Measurements from ENCODE around the gene PSME3IP1.

Gene PSME3IP1

GRCh38 chr16:57123216-57123973, 62.4 kb downstream of the PSME3IP1 start:
- H3K27me3 ChIP-seq (ENCODE audit: insufficient read depth, poor library complexity, severe bottlenecking) = no peaks in the 10 kb centered on the region
- TF ChIP-seq REST (IDR thresholded peaks at IDR 0.05; ENCODE audit: insufficient replicate concordance, low read depth) = no peak
- no peak for TF ChIP-seq POLR2AphosphoS5 (IDR thresholded peaks at IDR 0.05; ENCODE audit: low read depth)
- no peak for TF ChIP-seq CTCF (IDR thresholded peaks at IDR 0.05; ENCODE audit: insufficient read depth, low read length)
- TF ChIP-seq SPI1 (IDR thresholded peaks at IDR 0.05; ENCODE audit: borderline replicate concordance, low read depth) = peak; percentile 34; the same call in 1 of the 2 replicates
- no peak overlapping the region for H3K4me3 ChIP-seq (replicated peaks; ENCODE audit: insufficient read depth, low read length)
- H3K27ac ChIP-seq (replicated peaks) = peak overlapping the region; percentile 40
- peak in 1 of 2 experiments; percentile 80 for DNase-seq (ENCODE audit: low read depth in 1 of 2, low spot score in 1 of 2)

GRCh38 chr16:57118461-57119084, 67.3 kb downstream of the PSME3IP1 start:
- H3K4me3 ChIP-seq (replicated peaks; ENCODE audit: insufficient read depth, low read length) = no peak overlapping the region
- DNase-seq (ENCODE audit: low read depth in 1 of 2, low spot score in 1 of 2) = no peak
- TF ChIP-seq POLR2AphosphoS5 (IDR thresholded peaks at IDR 0.05; ENCODE audit: low read depth) = no peak
- no peak for TF ChIP-seq REST (IDR thresholded peaks at IDR 0.05; ENCODE audit: insufficient replicate concordance, low read depth)
- TF ChIP-seq GABPA (IDR thresholded peaks at IDR 0.05; ENCODE audit: low read depth) = no peak
- no peak for TF ChIP-seq SPI1 (IDR thresholded peaks at IDR 0.05; ENCODE audit: borderline replicate concordance, low read depth)
- no peak for TF ChIP-seq CTCF (IDR thresholded peaks at IDR 0.05; ENCODE audit: insufficient read depth, low read length)
- no peaks in the 10 kb centered on the region for H3K27me3 ChIP-seq (ENCODE audit: insufficient read depth, poor library complexity, severe bottlenecking)
- no peak overlapping the region for H3K27ac ChIP-seq (replicated peaks)

GRCh38 chr16:57115514-57116182, 70.2 kb downstream of the PSME3IP1 start:
- Histone ChIP-seq H3K4me3 (replicated peaks; ENCODE audit: insufficient read depth, low read length) (no peak overlapping the region), H3K27me3 (ENCODE audit: insufficient read depth, poor library complexity, severe bottlenecking) (no peaks in the 10 kb centered on the region), H3K27ac (replicated peaks) (no peak overlapping the region)
- TF ChIP-seq POLR2AphosphoS5 (IDR thresholded peaks at IDR 0.05; ENCODE audit: low read depth) (no peak), SPI1 (IDR thresholded peaks at IDR 0.05; ENCODE audit: borderline replicate concordance, low read depth) (peak; percentile 45; the same call in 1 of the 2 replicates), REST (IDR thresholded peaks at IDR 0.05; ENCODE audit: insufficient replicate concordance, low read depth) (no peak), CTCF (IDR thresholded peaks at IDR 0.05; ENCODE audit: insufficient read depth, low read length) (no peak)
- DNase-seq (ENCODE audit: low read depth in 1 of 2, low spot score in 1 of 2) = peak in 1 of 2 experiments; percentile 15
